Islet of Langerhans (tissue), 1 donor: ENCODE measurements around the gene EVPL.

Source experiments
- FAIRE-seq: peaks from one replicate; lab custom pipeline; 2011; peaks lifted over from hg19 to GRCh38; lab: Jason Lieb, UNC

Gene EVPL

GRCh38 chr17:75959051-75959838 lies 67.9 kb downstream of the EVPL start:
- no peak for FAIRE-seq
